ENCODE results near the gene TBC1D9.
A peak's percentile ranks its signal among the peaks of the same experiment; 100 is the strongest.

TBC1D9 gene

GRCh38 chr4:140644470-140645185, 111.6 kb downstream of the TBC1D9 start:
- no peak for DNase-seq

GRCh38 chr4:140643571-140644055, 112.6 kb downstream of the TBC1D9 start:
- DNase-seq = no peak

DNA sequence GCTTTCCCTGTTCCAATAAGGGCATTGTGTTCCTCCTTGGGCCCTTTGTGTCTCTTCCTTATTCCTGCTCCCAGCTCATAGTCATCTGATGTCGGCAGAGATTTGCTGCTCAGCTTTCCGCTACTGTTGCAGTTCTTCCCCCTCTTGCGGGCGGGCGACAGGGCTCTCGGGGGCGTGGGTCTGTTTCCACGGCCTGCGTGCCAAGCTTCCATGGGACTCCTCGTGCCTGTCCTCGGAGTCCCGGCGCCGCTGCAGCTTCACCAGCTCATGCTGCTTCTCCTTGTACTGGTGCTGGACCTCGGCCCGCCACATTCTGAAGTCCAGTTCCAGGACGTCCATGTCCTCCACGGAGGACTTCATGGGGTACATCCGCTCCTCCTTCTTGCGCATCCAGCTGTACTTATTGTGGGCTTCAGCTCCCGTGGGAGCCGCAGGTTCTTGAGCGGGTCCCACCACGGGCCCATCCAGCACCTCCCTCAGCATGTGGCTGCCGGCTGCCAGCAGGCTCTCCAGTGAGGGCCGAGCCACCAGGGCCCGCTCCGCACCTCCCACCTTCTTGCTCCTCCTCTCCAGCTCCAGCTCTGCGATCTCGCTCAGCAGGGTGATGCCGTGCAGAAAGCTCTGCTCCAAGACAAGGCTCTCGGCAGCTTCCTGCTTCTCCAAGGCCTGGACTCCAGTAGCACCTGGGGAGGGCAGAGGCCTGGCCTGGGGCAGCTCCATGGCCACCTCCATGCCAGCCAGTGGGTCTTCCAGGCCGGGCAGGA, 113.3 kb downstream of the TBC1D9 start:
- no peak for DNase-seq

GRCh38 chr4:140641789-140642439, 114.3 kb downstream of the TBC1D9 start:
- no peak for DNase-seq

DNA sequence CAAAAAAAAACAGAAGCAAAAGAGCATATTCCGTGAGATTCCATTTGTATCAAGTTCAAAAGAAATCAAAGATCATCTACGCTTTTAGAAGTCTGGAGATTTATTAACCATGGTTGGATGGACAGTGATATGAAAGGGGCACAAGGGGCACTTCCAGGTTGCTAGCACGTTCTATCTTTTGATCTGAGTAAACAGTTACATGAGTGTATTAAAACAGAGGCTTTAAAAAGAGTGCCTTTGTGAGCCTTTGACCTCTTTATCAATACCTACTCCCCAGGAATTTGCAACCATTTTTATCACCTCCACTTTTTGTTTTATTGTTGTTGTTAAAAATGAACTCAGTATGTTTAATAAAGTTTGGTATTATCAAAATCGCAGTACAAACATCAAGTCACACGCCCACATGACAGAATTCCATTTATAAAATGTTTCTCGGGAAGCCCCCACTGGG, 115.1 kb downstream of the TBC1D9 start:
- no peak for DNase-seq

GRCh38 chr4:140640150-140640748, 115.9 kb downstream of the TBC1D9 start:
- no peak for DNase-seq

GRCh38 chr4:140639066-140639465, 117.1 kb downstream of the TBC1D9 start:
- no peak for DNase-seq

GRCh38 chr4:140637836-140638235, 118.3 kb downstream of the TBC1D9 start:
- peak; percentile 38 for DNase-seq

GRCh38 chr4:140635606-140636005, 120.6 kb downstream of the TBC1D9 start:
- peak; percentile 16 for DNase-seq

GRCh38 chr4:140633951-140634350, 122.2 kb downstream of the TBC1D9 start:
- DNase-seq = no peak

DNA sequence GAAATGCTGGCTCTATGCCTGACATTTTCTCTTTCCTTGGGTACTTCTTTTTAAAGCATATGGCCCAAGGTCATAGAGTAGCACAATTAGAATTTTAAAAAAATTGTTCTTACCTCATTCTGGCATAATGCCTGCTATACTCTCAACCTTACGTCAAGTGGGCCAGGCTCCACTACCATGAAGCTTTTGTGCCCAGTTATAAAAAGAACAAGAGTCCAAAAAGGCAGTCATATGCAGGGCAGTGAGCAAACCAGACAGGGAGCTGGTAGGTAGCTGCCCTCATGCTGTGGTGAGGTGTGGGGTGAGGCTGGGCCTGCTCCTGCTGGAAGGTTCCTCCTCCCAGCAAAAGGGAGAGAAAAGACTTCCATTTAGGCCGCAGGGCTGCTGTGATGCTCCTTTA, 123.1 kb downstream of the TBC1D9 start:
- DNase-seq = no peak

DNA sequence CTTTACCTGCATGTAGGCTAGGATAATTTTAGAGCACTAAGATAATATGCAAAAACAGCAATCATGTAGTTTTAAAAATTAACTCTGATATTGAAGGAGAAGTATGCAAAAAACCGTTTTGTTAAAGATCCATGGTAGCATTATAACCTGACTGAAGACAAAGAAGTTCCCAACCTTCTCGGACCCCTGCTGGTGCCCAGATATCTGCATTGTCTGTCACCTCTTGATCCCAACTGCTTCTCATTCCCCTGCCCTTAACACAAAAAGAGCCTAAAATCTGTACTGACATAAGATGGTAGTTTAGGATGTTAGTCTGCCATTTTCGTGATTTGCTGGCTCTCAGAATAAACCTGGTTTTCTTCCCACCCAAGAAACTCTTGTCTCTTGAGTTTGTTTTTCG, 125.9 kb downstream of the TBC1D9 start:
- DNase-seq = no peak

DNA sequence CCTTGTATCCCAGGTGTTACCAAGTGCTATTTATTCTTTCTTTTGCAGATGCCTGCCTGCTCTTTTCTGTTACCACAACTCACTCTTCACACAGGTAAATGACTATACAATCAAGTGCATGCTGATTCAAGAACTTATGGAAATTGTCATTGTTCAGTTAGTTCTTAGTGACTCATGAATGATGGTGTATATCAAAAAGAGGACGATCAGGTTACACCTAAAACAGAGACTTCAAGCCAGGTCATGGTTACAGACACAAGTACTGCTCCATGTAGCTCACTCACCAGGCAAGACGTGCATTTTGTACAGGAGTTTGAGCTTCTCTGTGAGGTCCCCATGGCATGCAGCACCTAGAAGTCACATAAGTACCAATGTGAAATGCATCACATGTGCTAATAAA, 128.2 kb downstream of the TBC1D9 start:
- DNase-seq = no peak

DNA sequence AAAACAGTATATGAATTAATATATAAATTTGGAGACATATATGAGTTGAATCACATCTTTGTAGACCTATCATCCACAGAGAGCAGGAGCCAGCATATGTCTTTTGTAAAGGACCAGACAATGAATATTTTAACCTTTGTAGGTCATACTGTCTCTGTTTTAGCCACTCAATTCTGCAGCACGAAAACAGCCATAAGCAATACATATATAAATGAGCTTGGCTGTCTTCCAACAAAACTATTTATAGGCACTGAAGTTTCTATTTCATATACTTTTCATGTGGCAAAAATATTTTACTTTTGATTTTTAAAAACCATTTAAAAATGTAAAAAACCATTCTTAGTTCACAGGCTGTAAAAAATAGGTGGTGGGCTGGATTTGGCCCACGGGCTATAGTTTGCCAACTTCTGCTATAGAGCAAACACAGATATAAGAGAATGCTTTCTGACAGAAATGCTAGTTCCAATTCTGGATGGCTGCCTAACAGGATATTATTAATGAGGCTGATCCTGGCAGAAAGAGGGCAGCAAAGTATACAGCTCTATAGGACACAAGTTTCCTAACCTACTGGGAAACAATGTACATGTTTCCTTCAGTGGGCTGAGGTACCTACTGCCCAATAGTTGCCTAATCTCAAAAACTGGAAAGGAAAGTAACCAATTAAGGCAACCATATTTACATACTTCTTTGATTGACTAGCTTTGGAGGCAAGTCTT, 129.4 kb downstream of the TBC1D9 start:
- no peak for DNase-seq

DNA sequence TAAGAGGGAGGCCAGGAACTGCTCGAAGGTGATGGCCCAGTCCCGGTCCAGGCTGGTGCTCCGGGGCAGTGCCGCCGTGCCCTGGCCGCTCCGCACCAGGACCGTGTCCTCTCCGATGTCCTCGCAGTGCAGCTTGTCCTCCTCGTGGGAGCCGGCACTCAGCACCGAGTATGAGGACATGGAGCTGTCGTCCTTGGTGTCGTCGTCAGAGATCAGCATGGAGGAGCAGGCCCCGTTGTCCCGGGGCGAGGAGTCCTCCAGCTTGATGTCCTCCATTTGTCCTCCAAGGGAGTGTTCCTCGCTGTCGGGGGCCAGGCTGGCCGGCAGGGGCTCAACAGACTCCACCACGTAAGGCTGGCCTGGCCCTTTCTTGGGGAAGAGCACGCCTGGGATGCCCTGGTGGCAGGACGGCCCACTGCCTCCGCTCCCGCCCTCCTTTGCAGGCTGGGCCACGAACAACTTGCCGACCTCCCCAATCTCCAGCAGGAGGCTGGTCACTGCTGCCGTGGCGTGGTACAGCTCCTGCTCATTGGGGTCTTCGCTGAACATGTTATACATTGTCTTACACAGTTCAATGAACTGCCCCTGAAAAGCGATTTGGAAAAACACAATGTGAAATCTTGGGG, 133.7 kb downstream of the TBC1D9 start:
- DNase-seq = no peak

DNA sequence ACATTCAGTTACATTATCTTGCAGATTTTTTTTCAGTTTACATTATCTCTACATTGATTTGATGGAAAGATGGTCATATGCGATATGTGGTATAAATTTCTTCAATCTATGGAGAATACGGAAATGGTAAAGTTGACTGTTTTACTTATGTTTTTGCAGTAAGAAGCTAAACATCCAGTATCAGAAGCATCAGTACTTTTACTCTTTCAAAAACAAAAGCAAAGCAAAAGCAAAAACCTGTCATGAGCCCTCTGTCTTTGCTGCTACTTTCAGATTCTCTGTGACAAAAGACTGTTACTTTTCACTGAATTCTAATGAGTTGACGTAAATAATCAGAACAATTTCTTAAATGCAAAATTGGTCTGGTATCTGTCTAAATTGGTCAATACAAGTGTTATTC, 135.0 kb downstream of the TBC1D9 start:
- no peak for DNase-seq

DNA sequence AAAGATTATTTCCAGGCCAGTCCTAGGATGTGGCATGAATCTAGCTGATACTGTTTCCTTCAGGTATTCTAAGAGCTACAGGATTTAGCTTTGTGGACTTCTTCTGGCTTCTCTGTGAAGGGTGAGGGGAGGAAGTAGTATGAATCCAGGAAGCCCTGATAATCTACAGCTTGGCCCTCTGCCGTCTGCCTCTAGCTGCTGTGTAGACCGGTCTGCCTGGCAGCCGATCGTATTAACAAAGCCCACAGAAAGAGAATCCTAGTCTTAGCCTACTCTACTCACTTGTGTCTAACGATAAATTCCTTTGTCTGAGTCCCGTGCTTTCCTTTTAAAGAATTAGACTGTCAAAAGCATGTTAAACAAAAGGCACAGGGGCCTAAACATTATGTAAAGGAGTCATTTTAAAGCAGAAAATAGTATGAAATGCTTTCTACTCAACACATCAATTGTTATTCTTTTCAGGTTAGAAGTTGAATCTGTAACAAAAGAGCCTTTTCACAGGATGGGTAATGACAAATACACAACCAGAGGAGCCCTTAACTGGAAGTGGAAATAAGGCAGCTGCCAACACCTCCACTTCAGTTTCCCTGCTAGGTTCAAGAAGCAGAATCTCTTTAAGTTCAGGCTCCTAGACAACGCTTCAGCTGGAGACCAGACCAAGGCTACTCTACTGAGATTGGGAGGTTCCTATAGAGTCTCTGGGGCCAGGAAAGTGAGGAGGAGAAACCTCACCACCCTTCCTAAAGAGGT, 138.5 kb downstream of the TBC1D9 start:
- DNase-seq = no peak

DNA sequence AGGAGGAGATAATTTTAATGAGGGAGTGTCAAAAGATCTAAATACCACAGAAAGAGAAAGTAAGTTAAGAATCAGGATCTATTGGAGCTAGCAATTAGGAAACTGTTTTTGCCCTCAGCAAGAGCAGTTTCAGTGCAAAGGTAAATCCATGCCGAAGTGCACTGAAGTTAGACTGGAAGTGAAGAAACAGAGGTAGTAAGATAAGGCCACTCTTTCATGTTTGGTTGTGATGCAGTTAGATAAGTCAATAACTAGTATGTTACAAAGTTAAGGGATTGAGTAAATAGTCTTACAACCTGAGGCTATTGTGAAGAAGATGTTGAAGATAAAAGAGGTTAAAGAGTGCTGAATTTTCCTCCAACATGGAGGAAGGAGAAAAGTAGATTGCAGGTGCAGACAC, 140.7 kb downstream of the TBC1D9 start:
- no peak for DNase-seq

DNA sequence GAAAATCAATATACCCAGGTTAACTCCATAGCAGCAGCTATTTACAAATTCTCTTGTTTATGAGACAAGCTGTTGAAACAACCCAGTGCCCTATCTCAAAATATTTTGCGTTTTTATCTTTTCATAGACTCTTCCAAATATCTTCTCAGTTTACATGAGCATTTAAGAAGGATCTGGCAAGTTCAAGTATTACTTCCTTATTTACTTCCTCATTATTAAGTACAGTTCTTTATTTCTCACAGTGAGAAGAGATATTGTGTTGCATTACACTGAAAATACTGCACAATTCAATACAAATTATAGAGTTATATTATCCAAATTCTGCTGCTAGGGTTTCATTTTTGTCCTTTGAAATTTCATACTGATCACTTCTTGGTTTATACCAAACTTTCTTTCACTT, 143.8 kb downstream of the TBC1D9 start:
- no peak for DNase-seq

GRCh38 chr4:140611854-140612253, 144.3 kb downstream of the TBC1D9 start:
- DNase-seq = no peak

Data from eye (tissue), 1 donor.